Duodenal mucosa (tissue), 2 donors: Measurements from ENCODE around the gene RIMBP2.

ENCODE experiments used
- H3K27ac ChIP-seq: one replicate; pipeline ENCODE4 v1.7.0; 2013; ENCODE audit warnings: low read depth, low read length
- H3K27me3 ChIP-seq, 2 donors: one replicate each; pipeline ENCODE4 v1.7.0; 2013; ENCODE audit warnings: low read length in 2 of 2, control low read depth in 1 of 2; ENCODE audit not compliant: insufficient read depth in 2 of 2, control insufficient read depth in 1 of 2
- H3K36me3 ChIP-seq, 2 donors: one replicate each; pipeline ENCODE4 v1.7.0; 2013; ENCODE audit warnings: low read length in 2 of 2, control low read depth in 1 of 2; ENCODE audit not compliant: insufficient read depth in 2 of 2, control insufficient read depth in 1 of 2
- H3K4me1 ChIP-seq, 2 donors: one replicate each; pipeline ENCODE4 v1.7.0; 2013; ENCODE audit warnings: low read length in 2 of 2, control low read depth in 1 of 2; ENCODE audit not compliant: insufficient read depth in 2 of 2, control insufficient read depth in 1 of 2
- H3K4me3 ChIP-seq, 2 donors: one replicate each; pipeline ENCODE4 v1.7.0; 2013; ENCODE audit warnings: low read length in 2 of 2, low read depth in 1 of 2
- H3K9ac ChIP-seq, 2 donors: one replicate each; pipeline ENCODE4 v1.7.0; 2013; ENCODE audit warnings: low read length in 2 of 2, low read depth in 1 of 2
- H3K9me3 ChIP-seq, 2 donors: one replicate each; pipeline ENCODE4 v1.7.0; 2013; ENCODE audit warnings: low read length in 2 of 2, control low read depth in 1 of 2; ENCODE audit not compliant: control insufficient read depth in 1 of 2

The RIMBP2 gene

DNA sequence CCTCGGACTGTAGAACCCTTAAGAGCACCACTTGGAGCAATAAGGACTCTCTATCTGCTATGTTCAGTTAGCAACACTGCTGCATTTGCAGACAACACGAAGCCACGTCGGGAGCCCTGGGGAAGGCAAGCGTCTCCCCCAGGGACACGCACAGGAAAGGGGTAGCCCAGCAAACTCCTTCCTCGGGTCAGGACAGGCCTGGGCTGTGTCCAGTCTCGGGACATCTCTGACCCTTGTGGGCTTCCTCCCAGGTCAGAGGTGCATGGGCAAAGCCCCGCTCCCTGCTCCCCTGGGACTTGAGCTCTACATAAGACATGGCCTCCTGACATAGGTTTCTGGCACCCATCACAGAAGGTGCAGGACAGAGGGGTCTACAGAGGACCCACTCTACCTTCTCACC, 258.9 kb downstream of the RIMBP2 start:
- Histone ChIP-seq H3K4me1 (no peaks in the 10 kb centered on the region), H3K27me3 (no peaks in the 10 kb centered on the region)

DNA sequence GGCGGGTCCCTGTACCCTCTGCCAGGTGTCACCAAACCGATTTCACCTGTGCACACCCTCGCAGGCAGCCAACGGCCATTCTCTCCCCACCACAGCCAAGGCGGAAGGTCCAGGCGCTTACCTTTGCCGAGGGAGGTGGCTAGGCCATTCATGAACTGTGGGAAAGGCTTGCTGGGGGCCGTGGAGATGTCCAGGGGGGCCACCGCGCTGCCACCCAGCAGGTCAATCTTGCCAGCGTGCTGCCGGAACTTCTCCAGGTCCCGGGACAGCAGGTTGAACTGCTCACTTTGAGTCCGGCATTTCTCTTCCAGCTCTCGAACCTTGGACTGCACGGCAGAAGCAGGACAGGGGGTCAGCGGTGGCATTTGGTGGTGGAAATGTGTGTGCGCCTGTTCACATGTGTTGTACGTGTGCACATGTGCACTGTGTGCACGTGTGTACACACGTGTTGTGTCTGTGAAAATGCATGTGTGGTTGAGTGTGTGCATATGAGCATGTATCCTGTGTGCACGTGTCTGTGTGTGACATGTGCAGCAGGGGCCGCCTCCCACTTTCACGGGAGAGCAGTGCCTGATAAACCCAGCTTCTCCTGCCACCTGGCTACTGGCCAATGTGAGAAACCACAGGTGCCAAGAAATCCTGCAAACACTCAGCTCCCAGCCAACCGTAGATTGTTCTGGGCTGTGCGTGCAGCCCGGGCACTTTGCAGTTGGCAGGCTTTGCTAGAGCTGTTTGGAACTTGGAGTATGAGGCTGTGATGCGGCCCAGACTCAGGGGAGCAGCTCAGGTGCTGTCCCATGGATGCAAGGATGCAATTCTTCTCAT, 259.5 kb downstream of the RIMBP2 start:
- no peaks in the 10 kb centered on the region for H3K27me3 ChIP-seq
- no peak overlapping the region for H3K9ac ChIP-seq
- no peak overlapping the region for H3K4me3 ChIP-seq

More for the DNA sequence above, 258.9 kb downstream of the RIMBP2 start:
- Histone ChIP-seq H3K27ac (no peak overlapping the region), H3K9me3 (no peaks in the 10 kb centered on the region), H3K36me3 (no peaks in the 10 kb centered on the region), H3K4me3 (no peak overlapping the region), H3K9ac (no peak overlapping the region)

DNA sequence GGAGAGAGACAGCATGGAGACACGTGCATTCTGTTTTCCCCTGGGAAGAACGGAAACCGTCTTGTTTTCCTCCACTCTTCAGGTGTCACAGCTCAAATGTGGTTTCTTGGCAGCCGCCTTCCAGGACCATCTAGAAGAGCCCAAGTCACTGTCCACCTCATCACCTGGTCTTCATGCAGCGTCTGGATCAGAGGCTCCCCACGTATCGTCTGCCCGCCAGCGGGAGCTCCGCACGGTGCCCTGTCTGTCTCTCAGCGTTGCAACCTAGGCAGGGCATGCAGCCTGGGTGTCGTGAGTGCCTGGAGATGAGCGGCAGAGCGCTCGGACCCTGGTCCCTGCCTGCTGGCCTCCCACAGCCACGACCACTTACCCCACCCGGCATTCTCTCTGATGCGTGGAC, 260.9 kb downstream of the RIMBP2 start:
- H3K4me3 ChIP-seq, result no peak overlapping the region
- H3K27me3 ChIP-seq, result no peaks in the 10 kb centered on the region

More for the DNA sequence above, 259.5 kb downstream of the RIMBP2 start:
- no peak overlapping the region for H3K27ac ChIP-seq
- no peaks in the 10 kb centered on the region for H3K4me1 ChIP-seq
- no peaks in the 10 kb centered on the region for H3K36me3 ChIP-seq
- no peaks in the 10 kb centered on the region for H3K9me3 ChIP-seq

GRCh38 chr12:130454296-130454695, 261.8 kb downstream of the RIMBP2 start:
- H3K9ac ChIP-seq, result no peak overlapping the region
- H3K36me3 ChIP-seq, result no peaks in the 10 kb centered on the region
- H3K27ac ChIP-seq, result no peak overlapping the region
- H3K27me3 ChIP-seq, result no peaks in the 10 kb centered on the region
- H3K4me1 ChIP-seq, result no peaks in the 10 kb centered on the region
- H3K9me3 ChIP-seq, result no peaks in the 10 kb centered on the region
- no peak overlapping the region for H3K4me3 ChIP-seq

More for the DNA sequence above, 260.9 kb downstream of the RIMBP2 start:
- no peaks in the 10 kb centered on the region for H3K36me3 ChIP-seq
- H3K27ac ChIP-seq, result no peak overlapping the region
- no peaks in the 10 kb centered on the region for H3K9me3 ChIP-seq
- H3K4me1 ChIP-seq, result no peaks in the 10 kb centered on the region
- H3K9ac ChIP-seq, result no peak overlapping the region

DNA sequence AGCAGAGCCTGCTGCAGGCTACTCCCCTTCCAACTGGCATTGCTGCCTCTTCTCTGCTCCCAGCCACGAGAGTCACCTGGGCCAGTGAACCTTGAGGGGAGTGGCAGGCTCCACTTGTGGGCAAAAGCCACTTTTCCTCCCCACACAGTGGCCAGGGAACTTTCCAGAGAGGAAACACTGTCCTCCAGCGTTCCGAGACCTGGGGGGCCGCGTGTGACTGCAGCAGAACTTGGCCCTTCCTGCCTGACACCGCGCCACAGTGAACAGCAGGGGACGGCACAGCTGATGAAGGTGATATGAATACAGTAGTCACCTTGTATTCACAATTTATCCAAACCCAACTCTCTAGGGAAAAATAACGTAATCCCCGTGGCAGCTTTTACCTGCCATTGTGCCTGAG, 263.6 kb downstream of the RIMBP2 start:
- Histone ChIP-seq H3K27me3 (no peaks in the 10 kb centered on the region), H3K27ac (no peak overlapping the region), H3K9ac (no peak overlapping the region), H3K4me1 (no peaks in the 10 kb centered on the region), H3K9me3 (no peaks in the 10 kb centered on the region), H3K4me3 (no peak overlapping the region), H3K36me3 (no peaks in the 10 kb centered on the region)

GRCh38 chr12:130451001-130451930, 264.8 kb downstream of the RIMBP2 start:
- Histone ChIP-seq H3K9me3 (no peaks in the 10 kb centered on the region), H3K27ac (no peak overlapping the region), H3K4me1 (no peaks in the 10 kb centered on the region), H3K36me3 (no peaks in the 10 kb centered on the region), H3K9ac (no peak overlapping the region), H3K4me3 (no peak overlapping the region), H3K27me3 (no peaks in the 10 kb centered on the region)

GRCh38 chr12:130449291-130449690, 266.8 kb downstream of the RIMBP2 start:
- H3K9me3 ChIP-seq, result no peaks in the 10 kb centered on the region
- no peaks in the 10 kb centered on the region for H3K4me1 ChIP-seq
- no peak overlapping the region for H3K9ac ChIP-seq
- no peaks in the 10 kb centered on the region for H3K27me3 ChIP-seq
- no peak overlapping the region for H3K4me3 ChIP-seq
- no peak overlapping the region for H3K27ac ChIP-seq
- H3K36me3 ChIP-seq, result no peaks in the 10 kb centered on the region

- Histone ChIP-seq H3K9me3 (no peaks in the 10 kb centered on the region), H3K4me1 (no peaks in the 10 kb centered on the region), H3K36me3 (no peaks in the 10 kb centered on the region), H3K9ac (no peak overlapping the region), H3K27ac (no peak overlapping the region), H3K27me3 (no peaks in the 10 kb centered on the region), H3K4me3 (no peak overlapping the region)
Observed at GRCh38 chr12:130448044-130448821, 267.9 kb downstream of the RIMBP2 start.

GRCh38 chr12:130447655-130447965, 268.5 kb downstream of the RIMBP2 start:
- H3K9ac ChIP-seq, result no peak overlapping the region
- no peaks in the 10 kb centered on the region for H3K27me3 ChIP-seq
- no peaks in the 10 kb centered on the region for H3K4me1 ChIP-seq
- no peak overlapping the region for H3K27ac ChIP-seq
- H3K36me3 ChIP-seq, result no peaks in the 10 kb centered on the region
- H3K9me3 ChIP-seq, result peaks cover 0 to 2% of the 10 kb centered on the region in 2 donors
- H3K4me3 ChIP-seq, result no peak overlapping the region
